Panc1 (cell line): ENCODE measurements around the gene RENBP. TPM values are rescaled to one million over a fixed set of nuclear protein-coding genes. Genes with fewer than 3 reads are reported as not detected.

ENCODE experiments used
- ATAC-seq: fragments of 200-7000 bp; cut with Tn5 transposase; 2 replicates; pipeline ENCODE4 v1.9.1; 2020; ENCODE audit warnings: mild to moderate bottlenecking, moderate library complexity
- BruUV-seq: library from RNA; stranded (reverse); fragments of 400-500 nt; replicated peaks from 2 replicates; lab custom pipeline; 2021; lab: Mats Ljungman, UMichigan
- CTCF ChIA-PET: fragments of 300-600 bp; sonication (Branson Sonifier 250); formaldehyde crosslinking; loops from one replicate; lab custom pipeline; 2022; ENCODE audit warnings: antibody characterized with exemption; lab: Charles Lee
- POLR2A ChIA-PET: fragments of 300-600 bp; sonication (Branson Sonifier 250); formaldehyde crosslinking; loops from one replicate; lab custom pipeline; 2022; ENCODE audit warnings: antibody characterized with exemption; lab: Charles Lee
- DNase-seq: peaks from one replicate; pipeline ENCODE4 v3.0.0-alpha.2; 2010; ENCODE audit warnings: low read depth, low spot score
- H3K27ac ChIP-seq: 2 replicates; pipeline ENCODE4 v1.5.1; 2011; ENCODE audit warnings: mild to moderate bottlenecking, low read length, inconsistent platforms
- H3K27me3 ChIP-seq: fragments of 200-500 bp; sonication (Bioruptor generic); 2 replicates; pipeline ENCODE4 v1.6.0; 2014; ENCODE audit warnings: low read length, inconsistent platforms; ENCODE audit not compliant: control insufficient read depth, insufficient read depth
- H3K36me3 ChIP-seq: fragments of 200-500 bp; sonication (Bioruptor generic); 2 replicates; pipeline ENCODE4 v1.5.1; 2014; ENCODE audit warnings: inconsistent platforms, mild to moderate bottlenecking, low read length, moderate library complexity; ENCODE audit not compliant: control insufficient read depth, insufficient read depth
- H3K4me1 ChIP-seq: 2 replicates; pipeline ENCODE4 v1.5.1; 2011; ENCODE audit warnings: inconsistent platforms, mild to moderate bottlenecking, low read length, moderate library complexity; ENCODE audit not compliant: control insufficient read depth, insufficient read depth
- H3K4me3 ChIP-seq, 2 experiments: 2 replicates each; pipeline ENCODE4 v1.5.1; 2011 to 2012; ENCODE audit warnings: low read depth in 2 of 2, low read length in 2 of 2, mild to moderate bottlenecking in 2 of 2, inconsistent platforms in 1 of 2, moderate library complexity in 1 of 2
- H3K9me3 ChIP-seq: fragments of 200-500 bp; sonication (Bioruptor generic); 2 replicates; pipeline ENCODE4 v1.5.1; 2014; ENCODE audit warnings: low read depth, mild to moderate bottlenecking, inconsistent platforms, low read length, moderate library complexity; ENCODE audit not compliant: control insufficient read depth, insufficient read depth
- POLR2AphosphoS5 ChIP-seq: IDR thresholded peaks from 2 replicates; pipeline ENCODE4 v1.6.1; 2012; ENCODE audit warnings: mild to moderate bottlenecking, low read depth, low read length, moderate library complexity
- SIN3A ChIP-seq: IDR thresholded peaks from 2 replicates; pipeline ENCODE4 v1.6.1; 2012; ENCODE audit warnings: low read depth, mild to moderate bottlenecking, low read length, moderate library complexity, borderline replicate concordance; ENCODE audit not compliant: insufficient read depth
- TCF7L2 ChIP-seq: IDR thresholded peaks from 2 replicates; pipeline ENCODE4 v1.6.1; 2011; ENCODE audit warnings: mild to moderate bottlenecking, low read depth, low read length, inconsistent platforms
- in situ Hi-C: cut with HindIII; loops from 2 replicates; pipeline ENCODE4 v1.10.0; 2016; ENCODE audit warnings: low sequenced_read_pairs, low pct_unique_long_range_greater_than_20kb
- intact Hi-C: fragments of 100-400 bp; cut with micrococcal nuclease; formaldehyde crosslinking; loops from one replicate; pipeline ENCODE4 v1.10.0; 2022; ENCODE audit not compliant: unreplicated experiment
- total RNA-seq: library from RNA; stranded (reverse); gene quantifications from one replicate; pipeline ENCODE4 v1.2.1, GENCODE V29; 2021; ENCODE audit not compliant: unreplicated experiment
- TF ChIP-seq, protein P1 (sequence below), 2 experiments: IDR thresholded peaks; 2 replicates each; pipeline ENCODE4 v1.6.1; 2011 to 2012; ENCODE audit warnings: low read depth in 2 of 2, control low read depth in 1 of 2, low read length in 1 of 2, mild to moderate bottlenecking in 1 of 2, moderate library complexity in 1 of 2; ENCODE audit not compliant: insufficient read depth in 1 of 2
- TF ChIP-seq, protein P2 (sequence below): fragments of 450-650 bp; IDR thresholded peaks from 2 replicates; pipeline ENCODE4 v1.5.1; 2017; ENCODE audit warnings: mild to moderate bottlenecking

Gene RENBP
- total RNA-seq, 1 experiment from 2014 or later: 0.62 TPM

DNA sequence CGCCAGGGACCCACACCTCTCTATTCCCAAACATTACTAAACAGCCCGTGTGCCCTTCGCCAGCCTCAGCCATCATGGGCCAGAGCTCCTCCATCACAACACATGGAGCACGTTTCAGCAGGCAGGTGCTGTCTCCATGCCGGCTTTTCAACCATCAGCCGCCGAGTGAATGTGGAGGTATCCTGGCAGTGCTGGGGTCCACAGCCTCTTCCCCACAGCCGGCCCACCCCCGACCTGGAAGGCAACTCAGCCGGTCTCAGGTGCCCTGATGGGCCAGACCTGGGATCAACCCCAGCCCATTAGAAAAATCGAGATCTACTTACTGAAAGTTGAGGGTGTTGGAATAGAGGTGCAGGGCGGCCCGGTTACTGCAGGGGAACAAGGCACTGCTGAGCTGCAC lies 12.7 kb downstream of the RENBP start:
- Histone ChIP-seq H3K27me3 (no peaks in the 10 kb centered on the region), H3K27ac (peak overlapping the region; percentile 34; the same call in 1 of the 2 replicates), H3K4me1 (peaks cover 31% of the 10 kb centered on the region), H3K36me3 (peaks cover 7% of the 10 kb centered on the region), H3K4me3 (no peak overlapping the region), H3K9me3 (no peaks in the 10 kb centered on the region)
- BruUV-seq: no TSS peak
- DNase-seq (no peak), ATAC-seq (no peak)
- TF ChIP-seq TCF7L2 (no peak), SIN3A (no peak), POLR2AphosphoS5 (no peak)
- TF ChIP-seq, protein P1, sequence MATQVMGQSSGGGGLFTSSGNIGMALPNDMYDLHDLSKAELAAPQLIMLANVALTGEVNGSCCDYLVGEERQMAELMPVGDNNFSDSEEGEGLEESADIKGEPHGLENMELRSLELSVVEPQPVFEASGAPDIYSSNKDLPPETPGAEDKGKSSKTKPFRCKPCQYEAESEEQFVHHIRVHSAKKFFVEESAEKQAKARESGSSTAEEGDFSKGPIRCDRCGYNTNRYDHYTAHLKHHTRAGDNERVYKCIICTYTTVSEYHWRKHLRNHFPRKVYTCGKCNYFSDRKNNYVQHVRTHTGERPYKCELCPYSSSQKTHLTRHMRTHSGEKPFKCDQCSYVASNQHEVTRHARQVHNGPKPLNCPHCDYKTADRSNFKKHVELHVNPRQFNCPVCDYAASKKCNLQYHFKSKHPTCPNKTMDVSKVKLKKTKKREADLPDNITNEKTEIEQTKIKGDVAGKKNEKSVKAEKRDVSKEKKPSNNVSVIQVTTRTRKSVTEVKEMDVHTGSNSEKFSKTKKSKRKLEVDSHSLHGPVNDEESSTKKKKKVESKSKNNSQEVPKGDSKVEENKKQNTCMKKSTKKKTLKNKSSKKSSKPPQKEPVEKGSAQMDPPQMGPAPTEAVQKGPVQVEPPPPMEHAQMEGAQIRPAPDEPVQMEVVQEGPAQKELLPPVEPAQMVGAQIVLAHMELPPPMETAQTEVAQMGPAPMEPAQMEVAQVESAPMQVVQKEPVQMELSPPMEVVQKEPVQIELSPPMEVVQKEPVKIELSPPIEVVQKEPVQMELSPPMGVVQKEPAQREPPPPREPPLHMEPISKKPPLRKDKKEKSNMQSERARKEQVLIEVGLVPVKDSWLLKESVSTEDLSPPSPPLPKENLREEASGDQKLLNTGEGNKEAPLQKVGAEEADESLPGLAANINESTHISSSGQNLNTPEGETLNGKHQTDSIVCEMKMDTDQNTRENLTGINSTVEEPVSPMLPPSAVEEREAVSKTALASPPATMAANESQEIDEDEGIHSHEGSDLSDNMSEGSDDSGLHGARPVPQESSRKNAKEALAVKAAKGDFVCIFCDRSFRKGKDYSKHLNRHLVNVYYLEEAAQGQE (IDR thresholded peaks at IDR 0.05; ENCODE audit: insufficient read depth in 1 of 2, low read depth in 2 of 2, low read length in 1 of 2): no peak
- TF ChIP-seq, protein P2, sequence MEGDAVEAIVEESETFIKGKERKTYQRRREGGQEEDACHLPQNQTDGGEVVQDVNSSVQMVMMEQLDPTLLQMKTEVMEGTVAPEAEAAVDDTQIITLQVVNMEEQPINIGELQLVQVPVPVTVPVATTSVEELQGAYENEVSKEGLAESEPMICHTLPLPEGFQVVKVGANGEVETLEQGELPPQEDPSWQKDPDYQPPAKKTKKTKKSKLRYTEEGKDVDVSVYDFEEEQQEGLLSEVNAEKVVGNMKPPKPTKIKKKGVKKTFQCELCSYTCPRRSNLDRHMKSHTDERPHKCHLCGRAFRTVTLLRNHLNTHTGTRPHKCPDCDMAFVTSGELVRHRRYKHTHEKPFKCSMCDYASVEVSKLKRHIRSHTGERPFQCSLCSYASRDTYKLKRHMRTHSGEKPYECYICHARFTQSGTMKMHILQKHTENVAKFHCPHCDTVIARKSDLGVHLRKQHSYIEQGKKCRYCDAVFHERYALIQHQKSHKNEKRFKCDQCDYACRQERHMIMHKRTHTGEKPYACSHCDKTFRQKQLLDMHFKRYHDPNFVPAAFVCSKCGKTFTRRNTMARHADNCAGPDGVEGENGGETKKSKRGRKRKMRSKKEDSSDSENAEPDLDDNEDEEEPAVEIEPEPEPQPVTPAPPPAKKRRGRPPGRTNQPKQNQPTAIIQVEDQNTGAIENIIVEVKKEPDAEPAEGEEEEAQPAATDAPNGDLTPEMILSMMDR: no peak
- intact Hi-C loops: no loop called here
- ChIA-PET POLR2A (no interaction called here), CTCF (no interaction called here)
- in situ Hi-C loops: no loop called here

DNA sequence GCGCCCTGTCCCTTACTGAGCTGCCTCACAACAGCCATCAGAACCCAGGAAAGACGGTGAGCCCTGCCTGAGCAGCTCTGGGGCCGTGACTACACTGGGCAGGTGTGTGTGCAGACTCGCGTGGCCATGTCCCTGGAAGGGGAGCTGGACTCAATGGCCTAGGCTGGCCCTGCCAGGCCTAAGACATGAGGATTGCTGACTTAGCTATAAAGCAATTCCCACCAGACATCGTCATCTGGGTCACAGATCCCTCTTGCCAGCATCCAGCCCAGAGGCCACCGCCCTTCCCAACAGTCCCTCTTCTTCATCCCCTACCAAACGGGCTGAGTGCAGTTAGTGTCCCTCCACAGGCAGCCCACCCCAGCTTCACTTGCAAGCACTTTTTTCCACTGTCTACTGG lies 13.3 kb downstream of the RENBP start:
- ChIA-PET CTCF (no interaction called here), POLR2A (interaction anchor here (0.7 kb wide), 1 partner anchor 8 kb away, joined by 3 read pairs; no protein-coding TSS in a partner anchor)
- Histone ChIP-seq H3K4me1 (peaks cover 36% of the 10 kb centered on the region), H3K9me3 (no peaks in the 10 kb centered on the region), H3K4me3 (no peak overlapping the region), H3K27me3 (no peaks in the 10 kb centered on the region), H3K36me3 (peaks cover 7% of the 10 kb centered on the region), H3K27ac (peak overlapping the region; percentile 34; the same call in 1 of the 2 replicates)
- intact Hi-C loops: no loop called here
- no TSS peak for BruUV-seq
- in situ Hi-C loops: no loop called here
- no peak for ATAC-seq
- no peak for DNase-seq
- TF ChIP-seq POLR2AphosphoS5: no peak
- TF ChIP-seq, protein P2: no peak
- TF ChIP-seq, protein P1 (IDR thresholded peaks at IDR 0.05; ENCODE audit: insufficient read depth in 1 of 2, low read depth in 2 of 2, low read length in 1 of 2): no peak
- no peak for TF ChIP-seq SIN3A
- no peak for TF ChIP-seq TCF7L2
